ENCODE results near the gene ARL2.
"Not testable (repeated sequence)": the region's sequence is repeated elsewhere in the genome, so short reads cannot be mapped to it uniquely, and the experiment has no call there.

The ARL2 gene

GRCh38 chr11:64990222-64990923 is 23.6 kb upstream of the ARL2 start:
- Histone ChIP-seq H3K9ac (ENCODE audit: low read length) (no peak overlapping the region), H3K27me3 (ENCODE audit: control insufficient read depth in 1 of 2, insufficient read depth in 2 of 2, low read length in 2 of 2) (no peaks in the 10 kb centered on the region), H3K36me3 (ENCODE audit: insufficient read depth, low read length) (no peaks in the 10 kb centered on the region), H3K27ac (ENCODE audit: low read depth, low read length) (no peak overlapping the region), H3K9me3 (ENCODE audit: low read length) (no peaks in the 10 kb centered on the region), H3K4me1 (ENCODE audit: insufficient read depth, low read length) (peaks cover 7% of the 10 kb centered on the region), H3K4me3 (ENCODE audit: low read depth in 1 of 2, low read length in 2 of 2) (no peak overlapping the region)

GRCh38 chr11:64994318-64994717 is 19.6 kb upstream of the ARL2 start:
- no peak overlapping the region for H3K9ac ChIP-seq (ENCODE audit: low read length)
- H3K27ac ChIP-seq (ENCODE audit: low read depth, low read length), result no peak overlapping the region
- H3K4me1 ChIP-seq (ENCODE audit: insufficient read depth, low read length), result peaks cover 23% of the 10 kb centered on the region
- no peaks in the 10 kb centered on the region for H3K27me3 ChIP-seq (ENCODE audit: control insufficient read depth in 1 of 2, insufficient read depth in 2 of 2, low read length in 2 of 2)
- no peaks in the 10 kb centered on the region for H3K36me3 ChIP-seq (ENCODE audit: insufficient read depth, low read length)
- H3K4me3 ChIP-seq (ENCODE audit: low read depth in 1 of 2, low read length in 2 of 2), result no peak overlapping the region
- no peaks in the 10 kb centered on the region for H3K9me3 ChIP-seq (ENCODE audit: low read length)

GRCh38 chr11:64996327-64996709 is 17.6 kb upstream of the ARL2 start:
- H3K4me3 ChIP-seq (ENCODE audit: low read depth in 1 of 2, low read length in 2 of 2), result peak overlapping the region; percentile 51 to 88
- H3K27me3 ChIP-seq (ENCODE audit: control insufficient read depth in 1 of 2, insufficient read depth in 2 of 2, low read length in 2 of 2), result no peaks in the 10 kb centered on the region
- H3K9me3 ChIP-seq (ENCODE audit: low read length), result no peaks in the 10 kb centered on the region
- peak overlapping the region; percentile 64 for H3K27ac ChIP-seq (ENCODE audit: low read depth, low read length)
- peaks cover 21% of the 10 kb centered on the region for H3K4me1 ChIP-seq (ENCODE audit: insufficient read depth, low read length)
- H3K36me3 ChIP-seq (ENCODE audit: insufficient read depth, low read length), result no peaks in the 10 kb centered on the region
- peak overlapping the region; percentile 91 for H3K9ac ChIP-seq (ENCODE audit: low read length)

DNA sequence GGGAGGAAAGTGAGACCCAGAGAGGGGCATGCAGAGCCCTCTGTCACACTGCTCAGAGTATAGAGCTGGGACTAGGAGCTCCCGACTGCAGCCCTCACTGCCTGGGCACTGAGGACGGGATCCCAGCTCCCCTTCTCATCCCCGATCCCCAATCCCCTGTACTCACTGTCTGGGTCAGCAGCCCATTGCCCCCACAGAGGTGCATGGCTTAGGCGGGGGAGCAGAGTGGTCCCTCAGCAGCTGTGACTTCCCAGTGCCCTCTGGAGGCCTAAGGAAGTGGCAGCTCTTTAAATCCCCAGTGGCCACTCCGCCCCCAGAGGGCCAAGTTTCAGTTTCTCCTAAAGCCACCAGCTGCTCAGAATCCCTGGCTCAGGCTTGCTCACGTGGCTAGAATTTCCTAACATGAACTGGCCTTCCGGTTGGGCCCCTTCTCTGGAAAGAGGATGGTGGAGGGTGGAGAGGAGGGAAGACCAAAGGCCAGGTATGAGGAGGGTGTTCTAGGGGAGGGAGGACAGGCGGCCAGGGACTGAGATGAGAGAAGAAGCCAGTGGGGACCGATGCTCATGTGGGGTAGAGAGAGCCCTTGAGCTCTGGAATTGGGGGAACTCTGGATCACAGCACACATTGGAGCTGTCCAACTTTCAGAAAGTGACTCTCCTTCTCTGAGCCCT is 17.1 kb upstream of the ARL2 start, which contains the start of gene BATF2:
Gene BATF2 (minus strand): TSS at position 262 of the 671 bp plus-strand sequence. CDS start 57 bp downstream, at position 205.
- Histone ChIP-seq H3K27me3 (ENCODE audit: control insufficient read depth in 1 of 2, insufficient read depth in 2 of 2, low read length in 2 of 2) (no peaks in the 10 kb centered on the region), H3K36me3 (ENCODE audit: insufficient read depth, low read length) (no peaks in the 10 kb centered on the region), H3K27ac (ENCODE audit: low read depth, low read length) (peak within 1 kb of the TSS; percentile 64), H3K4me1 (ENCODE audit: insufficient read depth, low read length) (peaks cover 21% of the 10 kb centered on the region), H3K9me3 (ENCODE audit: low read length) (no peaks in the 10 kb centered on the region), H3K9ac (ENCODE audit: low read length) (peak within 1 kb of the TSS; percentile 91), H3K4me3 (ENCODE audit: low read depth in 1 of 2, low read length in 2 of 2) (peak within 1 kb of the TSS; percentile 51 to 88)

DNA sequence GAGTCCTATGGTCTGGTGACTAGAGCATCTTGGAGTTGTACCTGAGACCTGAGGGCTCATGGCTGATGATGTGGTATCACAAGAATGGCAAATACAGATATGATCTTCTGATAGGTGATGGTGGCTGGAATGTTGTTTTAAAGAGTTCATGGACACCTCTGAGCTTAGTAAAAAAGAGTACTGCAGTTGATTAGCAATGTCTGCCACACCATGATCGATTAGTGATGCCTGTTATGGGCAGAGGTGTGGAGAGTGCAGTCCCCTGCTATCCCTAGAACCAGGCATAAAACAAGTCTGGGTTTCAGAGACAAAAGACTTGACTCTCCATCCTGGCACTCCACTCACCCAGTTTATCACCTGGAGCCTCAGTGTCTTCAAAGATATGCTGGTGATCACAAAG is 15.8 kb upstream of the ARL2 start:
- no peak overlapping the region for H3K4me3 ChIP-seq (ENCODE audit: low read depth in 1 of 2, low read length in 2 of 2)
- no peak overlapping the region for H3K27ac ChIP-seq (ENCODE audit: low read depth, low read length)
- no peak overlapping the region for H3K9ac ChIP-seq (ENCODE audit: low read length)
- H3K36me3 ChIP-seq (ENCODE audit: insufficient read depth, low read length), result no peaks in the 10 kb centered on the region
- H3K4me1 ChIP-seq (ENCODE audit: insufficient read depth, low read length), result peaks cover 21% of the 10 kb centered on the region
- H3K27me3 ChIP-seq (ENCODE audit: control insufficient read depth in 1 of 2, insufficient read depth in 2 of 2, low read length in 2 of 2), result no peaks in the 10 kb centered on the region
- no peaks in the 10 kb centered on the region for H3K9me3 ChIP-seq (ENCODE audit: low read length)

DNA sequence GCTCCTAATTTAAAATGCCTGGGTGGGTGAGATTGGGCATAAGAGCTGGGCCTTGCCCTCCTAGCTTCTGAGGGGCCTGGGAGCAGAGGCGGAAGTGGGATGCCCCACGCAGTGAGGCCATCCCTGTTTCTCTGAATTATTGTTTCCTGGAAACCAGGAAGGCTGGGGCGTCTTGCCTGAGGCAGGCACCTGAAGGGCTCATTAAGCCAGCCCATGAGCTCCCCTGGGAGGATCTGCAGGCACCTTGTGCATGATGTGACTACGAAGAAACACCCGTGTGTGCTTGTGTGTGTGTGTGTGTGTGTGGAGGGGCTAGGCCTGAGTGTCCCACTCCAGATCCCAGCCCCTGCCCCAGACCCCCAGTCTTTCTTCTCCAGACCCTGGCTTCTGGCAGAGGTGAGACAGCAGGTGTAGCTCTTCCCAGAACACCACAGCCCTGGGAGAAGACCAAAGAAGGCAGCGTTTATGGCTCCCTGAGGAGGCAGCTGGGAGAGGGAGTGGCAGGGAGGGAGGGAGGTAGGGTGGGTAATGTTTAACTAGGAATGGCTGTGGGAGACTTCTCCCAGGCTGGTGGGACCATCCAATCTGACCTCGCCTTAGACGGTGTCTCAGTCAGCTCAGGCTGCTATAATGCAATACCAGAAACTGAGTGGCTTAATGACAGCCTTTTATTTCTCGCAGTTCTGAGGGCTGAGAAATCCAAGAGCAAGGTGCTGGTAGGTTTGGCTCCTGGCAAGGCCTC is 15.1 kb upstream of the ARL2 start:
- H3K27ac ChIP-seq (ENCODE audit: low read depth, low read length), result no peak overlapping the region
- H3K36me3 ChIP-seq (ENCODE audit: insufficient read depth, low read length), result no peaks in the 10 kb centered on the region
- H3K4me1 ChIP-seq (ENCODE audit: insufficient read depth, low read length), result peaks cover 21% of the 10 kb centered on the region
- H3K27me3 ChIP-seq (ENCODE audit: control insufficient read depth in 1 of 2, insufficient read depth in 2 of 2, low read length in 2 of 2), result no peaks in the 10 kb centered on the region
- no peak overlapping the region for H3K4me3 ChIP-seq (ENCODE audit: low read depth in 1 of 2, low read length in 2 of 2)
- no peak overlapping the region for H3K9ac ChIP-seq (ENCODE audit: low read length)
- no peaks in the 10 kb centered on the region for H3K9me3 ChIP-seq (ENCODE audit: low read length)

GRCh38 chr11:64999478-64999877 is 14.5 kb upstream of the ARL2 start:
- Histone ChIP-seq H3K4me3 (ENCODE audit: low read depth in 1 of 2, low read length in 2 of 2) (no peak overlapping the region), H3K9ac (ENCODE audit: low read length) (no peak overlapping the region), H3K4me1 (ENCODE audit: insufficient read depth, low read length) (peaks cover 21% of the 10 kb centered on the region), H3K9me3 (ENCODE audit: low read length) (no peaks in the 10 kb centered on the region), H3K27ac (ENCODE audit: low read depth, low read length) (no peak overlapping the region), H3K27me3 (ENCODE audit: control insufficient read depth in 1 of 2, insufficient read depth in 2 of 2, low read length in 2 of 2) (no peaks in the 10 kb centered on the region), H3K36me3 (ENCODE audit: insufficient read depth, low read length) (no peaks in the 10 kb centered on the region)

- no peaks in the 10 kb centered on the region for H3K4me1 ChIP-seq (ENCODE audit: insufficient read depth, low read length)
- no peaks in the 10 kb centered on the region for H3K27me3 ChIP-seq (ENCODE audit: control insufficient read depth in 1 of 2, insufficient read depth in 2 of 2, low read length in 2 of 2)
- no peak overlapping the region for H3K9ac ChIP-seq (ENCODE audit: low read length)
- no peaks in the 10 kb centered on the region for H3K36me3 ChIP-seq (ENCODE audit: insufficient read depth, low read length)
- H3K27ac ChIP-seq (ENCODE audit: low read depth, low read length), result no peak overlapping the region
- no peaks in the 10 kb centered on the region for H3K9me3 ChIP-seq (ENCODE audit: low read length)
- no peak overlapping the region for H3K4me3 ChIP-seq (ENCODE audit: low read depth in 1 of 2, low read length in 2 of 2)
Observed at GRCh38 chr11:65002706-65003105, 11.3 kb upstream of the ARL2 start.

- Histone ChIP-seq H3K4me3 (ENCODE audit: low read depth in 1 of 2, low read length in 2 of 2) (no peak overlapping the region), H3K27ac (ENCODE audit: low read depth, low read length) (no peak overlapping the region), H3K36me3 (ENCODE audit: insufficient read depth, low read length) (no peaks in the 10 kb centered on the region), H3K27me3 (ENCODE audit: control insufficient read depth in 1 of 2, insufficient read depth in 2 of 2, low read length in 2 of 2) (no peaks in the 10 kb centered on the region), H3K4me1 (ENCODE audit: insufficient read depth, low read length) (no peaks in the 10 kb centered on the region), H3K9me3 (ENCODE audit: low read length) (no peaks in the 10 kb centered on the region), H3K9ac (ENCODE audit: low read length) (no peak overlapping the region)
Observed at GRCh38 chr11:65003282-65003681, 10.7 kb upstream of the ARL2 start.

DNA sequence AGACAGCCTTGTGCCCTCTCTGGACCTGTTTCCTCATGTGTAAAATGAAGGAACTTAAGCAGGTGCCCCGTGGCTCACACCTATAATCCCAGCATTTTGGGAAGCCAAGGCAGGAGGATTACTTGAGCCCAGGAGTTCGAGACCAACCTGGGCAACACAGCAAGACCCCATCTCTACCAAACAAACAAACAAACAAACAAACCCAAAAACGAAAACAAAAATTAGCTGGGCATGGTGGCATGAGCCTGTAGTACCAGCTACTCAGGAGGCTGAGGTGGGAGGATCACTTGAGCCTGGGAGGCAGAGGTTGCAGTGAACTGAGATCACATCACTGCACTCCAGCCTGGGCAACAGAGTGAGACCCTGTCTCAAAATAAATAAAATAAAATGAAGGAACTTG is 10.0 kb upstream of the ARL2 start:
- not testable (repeated sequence) for H3K27me3 ChIP-seq (ENCODE audit: control insufficient read depth in 1 of 2, insufficient read depth in 2 of 2, low read length in 2 of 2); H3K4me3 ChIP-seq (ENCODE audit: low read depth in 1 of 2, low read length in 2 of 2); H3K9me3 ChIP-seq (ENCODE audit: low read length); H3K27ac ChIP-seq (ENCODE audit: low read depth, low read length); H3K4me1 ChIP-seq (ENCODE audit: insufficient read depth, low read length); H3K36me3 ChIP-seq (ENCODE audit: insufficient read depth, low read length); H3K9ac ChIP-seq (ENCODE audit: low read length)

GRCh38 chr11:65008016-65008415 is 5.9 kb upstream of the ARL2 start:
- no peaks in the 10 kb centered on the region for H3K27me3 ChIP-seq (ENCODE audit: control insufficient read depth in 1 of 2, insufficient read depth in 2 of 2, low read length in 2 of 2)
- H3K4me3 ChIP-seq (ENCODE audit: low read depth in 1 of 2, low read length in 2 of 2), result no peak overlapping the region
- no peak overlapping the region for H3K27ac ChIP-seq (ENCODE audit: low read depth, low read length)
- H3K9ac ChIP-seq (ENCODE audit: low read length), result no peak overlapping the region
- no peaks in the 10 kb centered on the region for H3K9me3 ChIP-seq (ENCODE audit: low read length)
- no peaks in the 10 kb centered on the region for H3K36me3 ChIP-seq (ENCODE audit: insufficient read depth, low read length)
- peaks cover 3% of the 10 kb centered on the region for H3K4me1 ChIP-seq (ENCODE audit: insufficient read depth, low read length)
